GM12878 (cell line): ENCODE measurements around the gene RDH5. TPM values are rescaled to one million over a fixed set of nuclear protein-coding genes. Genes with fewer than 3 reads are reported as not detected.

Source experiments
- ATAC-seq: fragments of 200-7000 bp; cut with Tn5 transposase; 3 replicates; pipeline ENCODE4 v1.9.1; 2020; ENCODE audit warnings: mild to moderate bottlenecking, moderate library complexity
- BruUV-seq: library from RNA; stranded (reverse); fragments of 400-500 nt; replicated peaks from 2 replicates; lab custom pipeline; 2021; lab: Mats Ljungman, UMichigan
- CTCF ChIA-PET: fragments of 300-600 bp; sonication (Branson Sonifier 250); formaldehyde crosslinking; extraction: SDS; loops from one replicate; lab custom pipeline; 2021; ENCODE audit warnings: inconsistent platforms; lab: Yijun Ruan, JAX
- POLR2A ChIA-PET: fragments of 350-600 bp; formaldehyde crosslinking; extraction: SDS; loops from one replicate; lab custom pipeline; 2021; ENCODE audit warnings: inconsistent platforms; lab: Charles Lee
- RAD21 ChIA-PET: fragments of 300-600 bp; sonication (Branson Sonifier 250); formaldehyde crosslinking; loops from one replicate; lab custom pipeline; 2023; ENCODE audit warnings: antibody characterized with exemption; ENCODE audit not compliant: unreplicated experiment; lab: Charles Lee
- SMC1A ChIA-PET: fragments of 300-600 bp; sonication (Branson Sonifier 250); formaldehyde crosslinking; loops from one replicate; lab custom pipeline; 2023; ENCODE audit not compliant: unreplicated experiment, uncharacterized antibody; lab: Charles Lee
- DNase-seq: peaks from one replicate; pipeline ENCODE4 v3.0.0-alpha.2; 2011; ENCODE audit warnings: low read depth, low spot score
- FAIRE-seq: peaks from 3 replicates; lab custom pipeline; 2011; peaks lifted over from hg19 to GRCh38; lab: Jason Lieb, UNC
- H2AFZ ChIP-seq: 2 replicates; pipeline ENCODE4 v1.6.0; 2011; ENCODE audit warnings: low read depth, low read length, control low read depth; ENCODE audit not compliant: control insufficient read depth
- H3K27ac ChIP-seq: 2 replicates; pipeline ENCODE4 v1.5.1; 2011; ENCODE audit warnings: control low read depth; ENCODE audit not compliant: control insufficient read depth, insufficient read depth
- H3K27me3 ChIP-seq, 2 experiments: replicated peaks in 1 of 2; 2 replicates each; pipeline versions ENCODE4 v1.6.0 to v1.6.1; 2011; ENCODE audit warnings: low read length in 1 of 2; ENCODE audit not compliant: control insufficient read depth in 2 of 2, insufficient read depth in 2 of 2
- H3K36me3 ChIP-seq, 2 experiments: 2 replicates each; pipeline ENCODE4 v1.5.1; 2011; ENCODE audit warnings: low read length in 1 of 2; ENCODE audit not compliant: control insufficient read depth in 2 of 2, insufficient read depth in 2 of 2
- H3K4me1 ChIP-seq: 2 replicates; pipeline ENCODE4 v1.6.1; 2011; ENCODE audit warnings: mild to moderate bottlenecking, low read length, moderate library complexity, mixed read lengths; ENCODE audit not compliant: control insufficient read depth, insufficient read depth
- H3K4me2 ChIP-seq: 2 replicates; pipeline ENCODE4 v1.6.0; 2011; ENCODE audit warnings: control low read depth; ENCODE audit not compliant: control insufficient read depth, insufficient read depth
- H3K4me3 ChIP-seq: fragments of 200-600 bp; sonication (generic); 2 replicates; pipeline ENCODE4 v1.5.1; 2016
- H3K79me2 ChIP-seq: 2 replicates; pipeline ENCODE4 v1.6.0; 2011; ENCODE audit warnings: low read length; ENCODE audit not compliant: control insufficient read depth, insufficient read depth
- H3K9ac ChIP-seq: 2 replicates; pipeline ENCODE4 v1.8.0; 2011; ENCODE audit warnings: low read length, control low read depth, mixed read lengths; ENCODE audit not compliant: control insufficient read depth, insufficient read depth
- H3K9me3 ChIP-seq: replicated peaks from 3 replicates; pipeline ENCODE4 v1.5.1; 2011; ENCODE audit warnings: mild to moderate bottlenecking, low read length; ENCODE audit not compliant: control insufficient read depth, insufficient read depth
- H4K20me1 ChIP-seq: 2 replicates; pipeline ENCODE4 v1.6.0; 2011; ENCODE audit not compliant: control insufficient read depth, insufficient read depth
- ESRRA ChIP-seq: IDR thresholded peaks from 2 replicates; pipeline ENCODE4 v1.6.1; 2012; ENCODE audit warnings: mild to moderate bottlenecking, low read length, improper control_type of control experiment
- NRF1 ChIP-seq: conservative IDR thresholded peaks from 2 replicates; pipeline ENCODE4 v1.6.1; 2011; ENCODE audit warnings: mild to moderate bottlenecking, low read depth, low read length, improper control_type of control experiment
- POLR2AphosphoS2 ChIP-seq: IDR thresholded peaks from 2 replicates; pipeline ENCODE4 v1.6.1; 2011; ENCODE audit warnings: low read depth, mild to moderate bottlenecking, low read length, improper control_type of control experiment, moderate library complexity
- POU2F2 ChIP-seq: IDR thresholded peaks from 3 replicates; pipeline ENCODE4 v1.6.1; 2011; ENCODE audit warnings: low read depth, mild to moderate bottlenecking, low read length, borderline replicate concordance
- REST ChIP-seq: IDR thresholded peaks from 2 replicates; pipeline ENCODE4 v1.6.1; 2012; ENCODE audit warnings: mild to moderate bottlenecking, low read depth, low read length
- WGBS: methylation state at CpG from one replicate; pipeline ENCODE4 v1.1.6; 2016; ENCODE audit warnings: low lambda C conversion rate; ENCODE audit not compliant: insufficient replicate concordance, insufficient coverage; ENCODE audit errors: missing lambda C conversion rate; 5-methylcytosine and 5-hydroxymethylcytosine counted together
- in situ Hi-C: fragments of 300-500 bp; cut with MboI; formaldehyde crosslinking; loops from 9 replicates; pipeline ENCODE4 v1.14.3; 2018; ENCODE audit warnings: mixed read lengths
- intact Hi-C: fragments of 100-400 bp; cut with micrococcal nuclease; formaldehyde crosslinking; loops from one replicate; pipeline ENCODE4 v1.14.2; 2022; ENCODE audit not compliant: unreplicated experiment
- polyA plus RNA-seq, 11 experiments: library from polyadenylated mRNA; depleted of rRNA in 4 of 11; unstranded in 6 of 11; stranded (reverse) in 5 of 11; fragments of >200 nt; fragmentation: Nextera tagmentation in 4 of 11; fragmentation: Illumina TruSeq in 1 of 11; extraction: Ambion mirVana in 4 of 11; extraction: Trizol in 1 of 11; gene quantifications; 1 replicate in 1 of 11; 2 replicates in 10 of 11; pipeline versions ENCODE4 v1.2.1 to v1.2.3, GENCODE V29; 2011 to 2016; ENCODE audit warnings: inconsistent platforms in 2 of 11, missing spikeins in 2 of 11, low read depth in 1 of 11
- total RNA-seq, 4 experiments: library from RNA; depleted of rRNA in 3 of 4; stranded (reverse); fragments of >200 nt in 3 of 4; fragmentation: Illumina TruSeq in 1 of 4; extraction: Trizol in 1 of 4; gene quantifications; 2 replicates each; pipeline versions ENCODE4 v1.2.1 to v1.2.3, GENCODE V29; 2013 to 2021
- TF ChIP-seq, protein P1 (sequence below): fragments of 450-650 bp; IDR thresholded peaks from 2 replicates; pipeline ENCODE4 v1.6.1; 2017; ENCODE audit warnings: mild to moderate bottlenecking, moderate library complexity
- TF ChIP-seq, protein P2 (sequence below), 3 experiments: IDR thresholded peaks in 2 of 3; conservative IDR thresholded peaks in 1 of 3; 2 replicates each; pipeline ENCODE4 v1.5.1; 2011; ENCODE audit warnings: low read depth in 3 of 3, low read length in 3 of 3, mild to moderate bottlenecking in 3 of 3, control low read depth in 2 of 3, moderate library complexity in 2 of 3, inconsistent platforms in 1 of 3, mixed read lengths in 1 of 3; ENCODE audit not compliant: control insufficient read depth in 2 of 3, insufficient read depth in 1 of 3; ENCODE audit errors: extremely low read depth in 1 of 3
- TF ChIP-seq, protein P3 (sequence below): fragments of 450-650 bp; IDR thresholded peaks from 2 replicates; pipeline ENCODE4 v1.6.1; 2017; ENCODE audit warnings: mild to moderate bottlenecking, moderate library complexity

RDH5 gene
- total and polyA plus RNA-seq, 10 of the 15 experiments (the other 5 are each of a cell fraction or from before 2014, with no cell fraction given) = 2.6 to 11.6 (median 7.3) TPM

GRCh38 chr12:55760663-55761062 lies 40.5 kb downstream of the RDH5 start:
- Histone ChIP-seq H3K27ac (no peak overlapping the region), H3K79me2 (no peaks in the 10 kb centered on the region), H3K27me3 (no peaks in the 10 kb centered on the region), H3K4me3 (no peak overlapping the region), H3K4me1 (no peaks in the 10 kb centered on the region), H3K9ac (no peak overlapping the region), H3K9me3 (no peaks in the 10 kb centered on the region; the same call in 2 of the 3 replicates), H4K20me1 (no peaks in the 10 kb centered on the region), H3K4me2 (no peak overlapping the region), H2AFZ (no peak overlapping the region), H3K36me3 (peaks cover 11 to 27% of the 10 kb centered on the region in 2 experiments)
- SMC1A ChIA-PET = no interaction called here
- no peak for ATAC-seq
- CTCF ChIA-PET = interaction anchor here (1.1 kb wide), 1 partner anchor 22 kb away, joined by 3 read pairs; no protein-coding TSS in a partner anchor
- 74% methylated on average over 6 of the region's 6 CpGs for WGBS
- in situ Hi-C loops = no loop called here
- RAD21 ChIA-PET = no interaction called here
- intact Hi-C loops = no loop called here
- no TSS peak for BruUV-seq
- no peak for DNase-seq
- FAIRE-seq = no peak
- POLR2A ChIA-PET = no interaction called here
- TF ChIP-seq, protein P1, sequence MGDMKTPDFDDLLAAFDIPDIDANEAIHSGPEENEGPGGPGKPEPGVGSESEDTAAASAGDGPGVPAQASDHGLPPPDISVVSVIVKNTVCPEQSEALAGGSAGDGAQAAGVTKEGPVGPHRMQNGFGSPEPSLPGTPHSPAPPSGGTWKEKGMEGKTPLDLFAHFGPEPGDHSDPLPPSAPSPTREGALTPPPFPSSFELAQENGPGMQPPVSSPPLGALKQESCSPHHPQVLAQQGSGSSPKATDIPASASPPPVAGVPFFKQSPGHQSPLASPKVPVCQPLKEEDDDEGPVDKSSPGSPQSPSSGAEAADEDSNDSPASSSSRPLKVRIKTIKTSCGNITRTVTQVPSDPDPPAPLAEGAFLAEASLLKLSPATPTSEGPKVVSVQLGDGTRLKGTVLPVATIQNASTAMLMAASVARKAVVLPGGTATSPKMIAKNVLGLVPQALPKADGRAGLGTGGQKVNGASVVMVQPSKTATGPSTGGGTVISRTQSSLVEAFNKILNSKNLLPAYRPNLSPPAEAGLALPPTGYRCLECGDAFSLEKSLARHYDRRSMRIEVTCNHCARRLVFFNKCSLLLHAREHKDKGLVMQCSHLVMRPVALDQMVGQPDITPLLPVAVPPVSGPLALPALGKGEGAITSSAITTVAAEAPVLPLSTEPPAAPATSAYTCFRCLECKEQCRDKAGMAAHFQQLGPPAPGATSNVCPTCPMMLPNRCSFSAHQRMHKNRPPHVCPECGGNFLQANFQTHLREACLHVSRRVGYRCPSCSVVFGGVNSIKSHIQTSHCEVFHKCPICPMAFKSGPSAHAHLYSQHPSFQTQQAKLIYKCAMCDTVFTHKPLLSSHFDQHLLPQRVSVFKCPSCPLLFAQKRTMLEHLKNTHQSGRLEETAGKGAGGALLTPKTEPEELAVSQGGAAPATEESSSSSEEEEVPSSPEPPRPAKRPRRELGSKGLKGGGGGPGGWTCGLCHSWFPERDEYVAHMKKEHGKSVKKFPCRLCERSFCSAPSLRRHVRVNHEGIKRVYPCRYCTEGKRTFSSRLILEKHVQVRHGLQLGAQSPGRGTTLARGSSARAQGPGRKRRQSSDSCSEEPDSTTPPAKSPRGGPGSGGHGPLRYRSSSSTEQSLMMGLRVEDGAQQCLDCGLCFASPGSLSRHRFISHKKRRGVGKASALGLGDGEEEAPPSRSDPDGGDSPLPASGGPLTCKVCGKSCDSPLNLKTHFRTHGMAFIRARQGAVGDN = no peak
- TF ChIP-seq ESRRA = no peak
- TF ChIP-seq, protein P2, sequence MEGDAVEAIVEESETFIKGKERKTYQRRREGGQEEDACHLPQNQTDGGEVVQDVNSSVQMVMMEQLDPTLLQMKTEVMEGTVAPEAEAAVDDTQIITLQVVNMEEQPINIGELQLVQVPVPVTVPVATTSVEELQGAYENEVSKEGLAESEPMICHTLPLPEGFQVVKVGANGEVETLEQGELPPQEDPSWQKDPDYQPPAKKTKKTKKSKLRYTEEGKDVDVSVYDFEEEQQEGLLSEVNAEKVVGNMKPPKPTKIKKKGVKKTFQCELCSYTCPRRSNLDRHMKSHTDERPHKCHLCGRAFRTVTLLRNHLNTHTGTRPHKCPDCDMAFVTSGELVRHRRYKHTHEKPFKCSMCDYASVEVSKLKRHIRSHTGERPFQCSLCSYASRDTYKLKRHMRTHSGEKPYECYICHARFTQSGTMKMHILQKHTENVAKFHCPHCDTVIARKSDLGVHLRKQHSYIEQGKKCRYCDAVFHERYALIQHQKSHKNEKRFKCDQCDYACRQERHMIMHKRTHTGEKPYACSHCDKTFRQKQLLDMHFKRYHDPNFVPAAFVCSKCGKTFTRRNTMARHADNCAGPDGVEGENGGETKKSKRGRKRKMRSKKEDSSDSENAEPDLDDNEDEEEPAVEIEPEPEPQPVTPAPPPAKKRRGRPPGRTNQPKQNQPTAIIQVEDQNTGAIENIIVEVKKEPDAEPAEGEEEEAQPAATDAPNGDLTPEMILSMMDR (IDR thresholded peaks at IDR 0.05 in 2 of 3, conservative IDR thresholded peaks at IDR 0.05 in 1 of 3; ENCODE audit: control insufficient read depth in 2 of 3, extremely low read depth in 1 of 3, insufficient read depth in 1 of 3, low read depth in 3 of 3, low read length in 3 of 3) = no peak
- TF ChIP-seq NRF1 = no peak
- TF ChIP-seq POU2F2 = no peak
- no peak for TF ChIP-seq POLR2AphosphoS2
- no peak for TF ChIP-seq REST
- TF ChIP-seq, protein P3, sequence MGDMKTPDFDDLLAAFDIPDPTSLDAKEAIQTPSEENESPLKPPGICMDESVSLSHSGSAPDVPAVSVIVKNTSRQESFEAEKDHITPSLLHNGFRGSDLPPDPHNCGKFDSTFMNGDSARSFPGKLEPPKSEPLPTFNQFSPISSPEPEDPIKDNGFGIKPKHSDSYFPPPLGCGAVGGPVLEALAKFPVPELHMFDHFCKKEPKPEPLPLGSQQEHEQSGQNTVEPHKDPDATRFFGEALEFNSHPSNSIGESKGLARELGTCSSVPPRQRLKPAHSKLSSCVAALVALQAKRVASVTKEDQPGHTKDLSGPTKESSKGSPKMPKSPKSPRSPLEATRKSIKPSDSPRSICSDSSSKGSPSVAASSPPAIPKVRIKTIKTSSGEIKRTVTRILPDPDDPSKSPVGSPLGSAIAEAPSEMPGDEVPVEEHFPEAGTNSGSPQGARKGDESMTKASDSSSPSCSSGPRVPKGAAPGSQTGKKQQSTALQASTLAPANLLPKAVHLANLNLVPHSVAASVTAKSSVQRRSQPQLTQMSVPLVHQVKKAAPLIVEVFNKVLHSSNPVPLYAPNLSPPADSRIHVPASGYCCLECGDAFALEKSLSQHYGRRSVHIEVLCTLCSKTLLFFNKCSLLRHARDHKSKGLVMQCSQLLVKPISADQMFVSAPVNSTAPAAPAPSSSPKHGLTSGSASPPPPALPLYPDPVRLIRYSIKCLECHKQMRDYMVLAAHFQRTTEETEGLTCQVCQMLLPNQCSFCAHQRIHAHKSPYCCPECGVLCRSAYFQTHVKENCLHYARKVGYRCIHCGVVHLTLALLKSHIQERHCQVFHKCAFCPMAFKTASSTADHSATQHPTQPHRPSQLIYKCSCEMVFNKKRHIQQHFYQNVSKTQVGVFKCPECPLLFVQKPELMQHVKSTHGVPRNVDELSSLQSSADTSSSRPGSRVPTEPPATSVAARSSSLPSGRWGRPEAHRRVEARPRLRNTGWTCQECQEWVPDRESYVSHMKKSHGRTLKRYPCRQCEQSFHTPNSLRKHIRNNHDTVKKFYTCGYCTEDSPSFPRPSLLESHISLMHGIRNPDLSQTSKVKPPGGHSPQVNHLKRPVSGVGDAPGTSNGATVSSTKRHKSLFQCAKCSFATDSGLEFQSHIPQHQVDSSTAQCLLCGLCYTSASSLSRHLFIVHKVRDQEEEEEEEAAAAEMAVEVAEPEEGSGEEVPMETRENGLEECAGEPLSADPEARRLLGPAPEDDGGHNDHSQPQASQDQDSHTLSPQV = no peak
